Ectodermal cell (in vitro differentiated cells): Measurements from ENCODE around the gene CDKAL1.

Source experiments
- H3K27ac ChIP-seq: 2 replicates; pipeline ENCODE4 v1.7.0; 2013; ENCODE audit warnings: mild to moderate bottlenecking, low read depth, low read length; ENCODE audit not compliant: insufficient read depth, poor library complexity, severe bottlenecking
- H3K27me3 ChIP-seq: 2 replicates; pipeline ENCODE4 v1.7.0; 2013; ENCODE audit warnings: mild to moderate bottlenecking, low read length; ENCODE audit not compliant: insufficient read depth, control insufficient read depth, poor library complexity, severe bottlenecking
- H3K36me3 ChIP-seq: one replicate; pipeline ENCODE4 v1.7.0; 2013; ENCODE audit warnings: low read length; ENCODE audit not compliant: control insufficient read depth, insufficient read depth
- H3K4me1 ChIP-seq: one replicate; pipeline ENCODE4 v1.7.0; 2013; ENCODE audit warnings: low read length; ENCODE audit not compliant: control insufficient read depth, insufficient read depth
- H3K4me3 ChIP-seq: 2 replicates; pipeline ENCODE4 v1.7.0; 2013; ENCODE audit warnings: low read depth, low read length, control low read depth; ENCODE audit not compliant: insufficient read depth
- H3K9me3 ChIP-seq: 2 replicates; pipeline ENCODE4 v1.7.0; 2013; ENCODE audit warnings: mild to moderate bottlenecking, low read length, moderate library complexity; ENCODE audit not compliant: control insufficient read depth
- WGBS, 2 experiments: methylation state at CpG; one replicate each; pipeline ENCODE4 v1.1.7; 2013; ENCODE audit warnings: missing lambda C conversion rate in 2 of 2; 5-methylcytosine and 5-hydroxymethylcytosine counted together

Gene CDKAL1

GRCh38 chr6:21277601-21278374, 743.5 kb downstream of the CDKAL1 start:
- peaks cover 4% of the 10 kb centered on the region for H3K36me3 ChIP-seq
- H3K4me3 ChIP-seq = no peak overlapping the region
- WGBS, 2 experiments = 62 to 65% methylated on average over 6 to 7 of the region's 7 CpGs
- peaks cover 2% of the 10 kb centered on the region for H3K9me3 ChIP-seq
- no peaks in the 10 kb centered on the region for H3K27me3 ChIP-seq
- peak overlapping the region; percentile 17 for H3K27ac ChIP-seq
- peaks cover 15% of the 10 kb centered on the region for H3K4me1 ChIP-seq

GRCh38 chr6:21278375-21278745, 744.1 kb downstream of the CDKAL1 start:
- Histone ChIP-seq H3K36me3 (peaks cover 3% of the 10 kb centered on the region), H3K4me3 (no peak overlapping the region), H3K27ac (no peak overlapping the region), H3K9me3 (no peaks in the 10 kb centered on the region), H3K27me3 (no peaks in the 10 kb centered on the region), H3K4me1 (peaks cover 15% of the 10 kb centered on the region)
- WGBS, 2 experiments = 93 to 96% methylated on average over 4 of the region's 4 CpGs

GRCh38 chr6:21279619-21280018, 745.4 kb downstream of the CDKAL1 start:
- no peaks in the 10 kb centered on the region for H3K9me3 ChIP-seq
- H3K4me1 ChIP-seq = peaks cover 15% of the 10 kb centered on the region
- H3K27me3 ChIP-seq = no peaks in the 10 kb centered on the region
- no peaks in the 10 kb centered on the region for H3K36me3 ChIP-seq
- 92 to 98% methylated on average over 5 of the region's 5 CpGs for WGBS, 2 experiments
- no peak overlapping the region for H3K27ac ChIP-seq
- H3K4me3 ChIP-seq = no peak overlapping the region

- 77 to 90% methylated on average over 1 to 2 of the region's 2 CpGs for WGBS, 2 experiments
- Histone ChIP-seq H3K9me3 (no peaks in the 10 kb centered on the region), H3K4me3 (no peak overlapping the region), H3K27ac (no peak overlapping the region), H3K27me3 (no peaks in the 10 kb centered on the region), H3K4me1 (peaks cover 10% of the 10 kb centered on the region), H3K36me3 (no peaks in the 10 kb centered on the region)
These were observed 747.1 kb downstream of the CDKAL1 start for GRCh38 chr6:21281366-21281765.
